Fibroblast of skin of left biceps (primary cell): Measurements from ENCODE around the gene PDCD4.

Experiments used
- DNase-seq, 2 experiments: peaks; one replicate each; pipeline ENCODE4 v3.0.0-alpha.2; 2013; ENCODE audit warnings: low read depth in 2 of 2

The PDCD4 gene

DNA sequence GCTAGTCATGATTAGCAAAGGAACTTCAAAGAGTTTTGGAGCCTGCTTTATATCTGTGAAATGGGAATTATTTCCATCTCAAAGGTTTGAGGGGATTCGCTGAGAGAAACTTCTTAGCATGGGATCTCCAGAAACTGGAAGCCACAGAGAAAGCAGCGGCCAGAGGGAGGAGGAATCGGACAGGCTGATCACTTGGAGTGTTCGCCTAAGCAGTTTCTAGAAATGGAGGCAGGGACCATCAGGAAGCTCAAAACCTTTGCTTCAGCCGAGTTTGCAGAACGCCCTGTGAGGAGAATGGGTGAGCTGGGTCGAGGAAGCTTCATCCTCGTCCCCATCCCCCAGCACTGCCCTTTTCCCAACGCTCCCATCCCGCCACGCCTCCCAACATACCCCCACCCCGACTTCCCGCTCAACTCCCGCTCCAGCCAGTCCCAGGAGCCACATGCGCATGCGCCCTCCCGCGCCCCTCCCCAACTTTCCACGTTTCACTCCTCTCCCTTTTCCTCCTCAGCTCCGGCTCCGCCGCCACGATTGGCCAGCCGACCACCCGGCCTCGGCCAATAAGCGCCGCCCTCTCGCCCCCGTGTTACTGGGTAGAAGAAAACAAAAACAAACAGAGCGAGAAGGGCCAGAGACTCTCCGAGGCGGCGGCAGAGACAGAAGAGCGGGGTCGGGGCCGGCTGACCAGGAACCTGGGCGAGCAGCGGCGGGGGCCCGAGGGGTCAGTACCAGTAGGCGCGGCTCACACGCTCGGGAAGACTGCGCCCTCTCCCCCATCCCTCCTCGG, at the start of gene PDCD4:
Gene PDCD4, plus strand, starts transcription at position 631 of the 787 bp plus-strand sequence. CDS start 4,100 bp downstream, outside the sequence.
- DNase-seq, result peak; percentile 94 to 95

DNA sequence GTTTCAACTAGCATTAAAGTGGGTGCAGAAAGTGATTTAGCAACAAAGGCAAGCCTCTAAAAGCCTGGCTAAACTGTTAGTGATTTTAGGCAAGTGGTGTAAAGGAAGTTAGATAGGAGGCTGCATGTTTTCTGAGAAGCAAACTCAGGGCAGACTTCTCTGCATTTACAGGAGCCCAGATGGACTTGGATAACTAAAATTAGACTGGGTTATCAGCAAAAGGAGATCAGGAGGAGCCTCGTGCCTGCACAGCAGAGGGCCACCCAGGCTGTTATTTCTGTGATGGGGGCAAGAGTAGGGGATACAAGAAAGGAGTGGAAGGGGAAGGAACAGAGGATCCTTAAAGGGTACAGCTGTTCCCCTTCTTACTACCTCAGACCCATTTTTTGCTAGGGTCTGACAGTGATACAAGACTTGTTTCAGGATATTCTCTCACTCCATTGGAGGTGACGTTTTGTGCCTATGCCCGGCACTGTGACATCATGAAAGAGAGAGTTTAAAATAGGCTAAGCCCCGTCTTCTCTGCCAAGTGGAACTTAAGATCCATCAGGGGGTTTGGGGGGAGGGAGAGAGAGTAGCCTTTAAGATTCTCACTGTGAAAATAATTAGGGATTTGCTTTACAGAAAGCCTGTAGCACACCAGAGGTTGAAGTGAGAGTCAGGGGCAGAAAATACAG, 49.6 kb upstream of the PDCD4 start:
- DNase-seq, result no peak

DNA sequence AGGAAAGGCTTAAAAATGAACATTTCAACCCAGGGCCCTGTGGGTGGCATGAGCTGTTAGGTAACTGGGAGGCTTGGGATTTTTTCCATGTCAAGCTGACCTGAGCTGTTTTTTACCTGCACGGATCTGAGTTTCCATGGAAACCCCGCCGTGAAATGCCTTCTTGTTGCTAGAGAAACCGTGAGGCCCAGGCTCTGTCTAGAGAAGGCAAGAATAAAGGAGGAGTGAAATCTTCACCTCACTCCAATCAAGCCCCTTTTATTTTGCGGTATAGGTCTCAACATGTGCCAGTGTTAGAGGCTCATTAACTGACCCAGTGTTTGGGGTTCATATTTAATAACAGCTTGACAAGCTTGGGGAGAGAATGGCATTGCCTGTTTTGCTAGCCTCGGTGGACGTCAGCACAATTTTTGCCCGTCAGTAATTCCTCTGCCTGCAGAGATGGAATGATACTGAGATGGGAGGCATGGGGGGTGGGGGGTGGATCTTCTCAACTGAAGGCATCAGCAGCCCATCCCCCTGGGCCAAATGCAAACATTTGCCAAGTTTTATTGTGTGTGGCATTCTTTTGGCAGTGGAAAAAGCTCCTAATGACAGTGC, 48.9 kb upstream of the PDCD4 start:
- no peak for DNase-seq

DNA sequence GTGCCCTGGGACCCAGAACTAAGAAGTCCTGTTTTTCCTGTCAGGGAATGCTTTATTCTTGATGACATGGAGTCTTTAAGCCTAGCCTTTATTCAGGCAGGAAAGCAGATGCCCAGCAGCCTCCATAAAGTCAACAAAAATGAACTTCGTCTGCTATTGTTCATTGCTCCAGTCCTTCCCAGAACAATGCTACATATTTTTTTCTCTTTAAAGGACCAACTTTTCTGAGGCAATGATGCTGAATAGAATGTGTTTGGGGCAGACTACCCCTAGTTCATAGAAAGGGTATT, 47.6 kb upstream of the PDCD4 start:
- no peak for DNase-seq

DNA sequence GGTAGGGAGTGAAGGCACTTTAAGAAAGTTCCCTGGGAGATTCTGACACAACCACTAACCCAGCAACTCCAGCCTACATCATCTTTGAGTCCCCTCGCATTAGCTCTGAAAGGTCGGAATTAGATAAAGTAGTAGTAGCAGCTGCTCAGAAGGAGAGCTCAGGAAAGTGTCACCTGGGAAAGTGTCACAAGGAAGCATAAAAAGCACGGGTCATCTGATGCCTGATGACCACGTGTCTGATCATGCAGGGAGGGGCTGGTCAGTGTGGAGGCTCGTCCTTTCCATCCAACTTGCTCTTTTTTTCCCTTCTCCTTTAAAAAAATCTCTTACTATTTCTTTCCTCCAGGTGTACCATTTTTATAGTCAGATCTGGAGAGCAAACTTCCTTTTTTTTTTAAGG, 47.1 kb upstream of the PDCD4 start:
- DNase-seq, result no peak

DNA sequence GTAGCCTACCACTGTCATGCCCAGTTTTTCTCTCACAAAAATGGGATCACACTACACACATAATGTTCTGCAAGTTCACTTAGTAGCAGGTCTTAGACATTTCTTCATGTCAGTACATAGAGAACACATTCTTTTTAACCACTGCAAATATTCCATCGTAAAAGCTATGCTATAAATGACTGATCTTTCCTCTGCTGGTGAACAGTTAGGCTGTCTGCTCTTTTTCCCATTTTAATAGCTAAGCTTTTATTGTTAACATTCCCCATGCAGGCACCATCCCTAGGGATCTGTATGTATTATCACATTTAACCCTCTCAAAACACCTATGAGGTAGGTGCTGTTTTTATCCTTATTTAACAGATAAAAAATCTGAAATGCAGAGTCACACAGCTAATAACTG, 46.2 kb upstream of the PDCD4 start:
- no peak for DNase-seq

DNA sequence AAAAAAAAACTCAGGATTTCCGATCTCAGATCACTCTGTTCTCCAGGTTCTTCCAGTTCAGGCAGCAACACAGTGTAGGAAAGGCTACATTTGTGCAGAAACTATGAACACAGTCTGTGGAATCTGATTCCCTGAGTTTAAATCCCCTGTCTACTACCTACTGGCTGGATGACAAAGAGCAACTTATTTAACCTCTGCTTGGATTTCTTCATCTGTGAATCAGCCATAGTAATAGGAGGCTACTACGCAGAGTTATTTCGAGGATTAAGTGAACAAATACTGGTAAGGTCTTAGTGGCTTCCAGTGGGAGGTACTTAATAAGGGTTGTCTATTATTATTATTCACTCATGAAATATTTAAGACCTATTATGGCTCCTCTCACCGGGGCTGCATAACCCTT, 44.3 kb upstream of the PDCD4 start:
- DNase-seq, result peak in 1 of 2 experiments; percentile 23

DNA sequence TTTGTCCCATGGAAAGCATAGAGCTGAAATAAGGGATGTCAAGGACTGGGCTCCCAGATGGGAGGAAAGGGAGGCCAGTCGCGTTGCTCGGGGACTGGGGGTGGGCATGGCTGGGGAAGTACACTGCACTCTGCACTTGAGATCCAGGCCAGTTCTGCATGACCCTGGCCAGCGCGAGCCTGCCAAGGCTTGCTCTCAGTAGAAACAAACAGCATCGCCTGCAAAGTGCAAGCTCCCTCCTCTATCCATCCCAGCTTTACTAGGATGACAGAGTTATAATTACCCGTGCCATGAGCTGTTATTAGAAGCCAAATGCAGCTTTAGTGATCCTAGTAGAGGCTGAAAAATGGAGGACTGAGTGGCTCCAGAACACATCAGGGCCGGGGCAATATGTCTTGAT, 43.9 kb upstream of the PDCD4 start:
- no peak for DNase-seq

DNA sequence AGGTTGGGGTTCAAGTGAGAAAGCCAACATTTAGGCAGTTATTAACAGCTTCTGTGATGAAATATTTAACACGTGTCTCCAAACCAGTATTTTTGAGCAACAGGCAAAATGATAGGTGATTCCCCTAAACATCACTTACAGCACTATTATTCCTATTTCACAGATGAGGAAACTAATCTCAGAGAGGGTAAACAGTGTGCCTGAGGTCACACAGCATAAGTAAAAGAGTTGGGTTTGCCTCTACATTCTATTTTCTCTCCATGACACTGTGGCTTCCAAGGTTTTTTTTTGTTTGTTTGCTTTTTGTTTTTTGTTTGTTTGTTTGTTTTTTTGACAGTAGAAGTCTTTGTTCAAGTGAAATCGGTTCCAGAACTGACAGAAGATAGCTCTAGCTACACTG, 43.2 kb upstream of the PDCD4 start:
- no peak for DNase-seq

DNA sequence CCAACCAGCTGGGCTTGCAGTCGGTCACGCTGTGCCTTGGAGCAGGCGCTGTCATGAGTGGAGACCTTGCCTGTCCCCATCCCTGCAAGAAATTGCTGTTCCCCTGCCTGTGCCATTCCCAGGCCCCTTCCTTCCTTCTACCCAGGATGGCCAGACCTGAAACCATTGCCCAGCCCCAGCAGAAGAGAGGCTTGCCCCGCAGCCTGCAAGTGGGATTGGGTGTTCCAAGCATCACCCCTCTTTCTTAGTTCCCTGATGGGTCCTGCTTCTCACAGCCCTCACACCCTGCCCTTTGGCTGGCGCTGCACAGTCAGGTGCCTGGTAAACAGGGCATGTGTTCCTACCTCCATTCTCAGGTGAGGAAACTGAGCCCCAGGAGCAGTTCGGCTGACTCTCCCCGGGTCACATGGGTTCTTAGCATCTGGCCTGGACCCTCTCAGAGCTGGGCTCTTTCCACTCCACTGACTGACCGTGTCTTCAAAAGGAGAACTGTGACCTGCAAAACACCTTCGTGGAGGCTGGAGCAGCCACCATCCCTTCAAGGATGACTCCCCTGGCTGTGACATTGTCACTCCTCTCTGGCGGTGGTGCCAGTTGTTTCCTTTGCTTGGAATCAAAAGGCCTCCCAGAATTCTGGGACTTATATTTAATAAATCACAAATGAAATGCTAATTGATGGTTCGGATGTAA, 41.9 kb upstream of the PDCD4 start:
- no peak for DNase-seq

DNA sequence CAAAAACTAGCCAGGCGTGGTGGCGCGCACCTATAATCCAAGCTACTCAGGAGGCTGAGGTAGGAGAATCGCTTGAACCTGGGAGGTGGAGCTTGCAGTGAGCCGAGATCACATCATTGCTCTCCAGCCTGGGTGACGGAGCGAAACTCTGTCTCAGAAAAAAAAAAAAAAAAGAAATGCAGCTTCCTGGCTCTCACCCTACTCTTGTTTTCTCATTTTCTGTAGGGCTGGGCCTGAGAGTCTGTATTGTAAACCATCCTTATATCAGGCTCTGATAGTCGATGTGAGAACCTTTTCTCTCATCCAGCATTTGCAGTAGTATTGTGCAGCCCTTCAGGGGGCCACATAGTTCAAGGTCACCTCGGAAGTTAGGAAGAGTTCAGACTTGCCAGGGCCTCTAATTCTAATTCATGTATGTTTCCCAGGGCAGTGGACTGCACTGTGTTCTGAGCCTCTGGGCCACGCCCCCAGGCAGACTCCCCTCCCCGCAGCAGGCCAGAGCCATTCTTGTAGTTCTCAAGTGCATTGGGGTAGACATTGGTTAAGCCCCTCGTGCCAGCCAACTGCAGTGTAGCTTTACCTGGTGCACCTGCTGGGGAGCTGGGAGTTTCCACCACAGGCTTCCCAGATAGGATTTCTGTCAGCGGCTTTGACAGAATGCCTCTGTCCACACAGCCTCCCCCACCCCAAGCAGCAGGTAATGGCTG, 38.3 kb upstream of the PDCD4 start:
- DNase-seq, result no peak

DNA sequence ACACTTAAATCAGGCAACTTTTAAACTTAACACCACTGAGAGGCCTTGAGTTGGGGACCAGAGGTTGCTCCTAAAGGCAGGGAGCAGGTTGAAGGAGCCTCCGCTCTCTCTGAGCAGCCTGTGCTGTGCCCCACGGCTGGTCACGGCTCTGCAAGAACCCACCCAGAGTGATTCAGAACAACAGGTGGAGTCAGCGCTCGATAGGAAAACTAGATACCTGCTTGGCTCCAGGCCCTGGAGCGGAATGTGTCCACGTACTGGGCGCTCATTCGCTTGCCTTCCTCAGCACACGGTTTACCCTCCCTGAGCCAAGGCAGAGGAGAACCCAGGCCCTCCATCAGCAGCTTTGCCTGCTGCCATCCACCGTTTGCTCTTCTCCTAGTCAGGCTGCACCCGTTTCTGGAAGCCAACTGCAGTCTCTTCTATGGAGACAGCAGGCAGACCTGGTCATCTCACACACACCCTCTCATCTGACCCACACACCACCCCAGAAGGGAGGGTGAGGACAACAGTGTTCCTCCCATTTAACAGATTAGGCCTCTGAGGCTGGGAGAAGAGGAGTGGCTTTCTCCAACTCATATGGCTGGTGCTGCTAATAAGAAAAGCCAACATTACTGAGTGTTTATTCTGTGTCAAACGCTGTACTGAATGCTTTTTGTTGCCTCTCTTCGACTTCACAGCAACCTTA, 37.6 kb upstream of the PDCD4 start:
- no peak for DNase-seq

DNA sequence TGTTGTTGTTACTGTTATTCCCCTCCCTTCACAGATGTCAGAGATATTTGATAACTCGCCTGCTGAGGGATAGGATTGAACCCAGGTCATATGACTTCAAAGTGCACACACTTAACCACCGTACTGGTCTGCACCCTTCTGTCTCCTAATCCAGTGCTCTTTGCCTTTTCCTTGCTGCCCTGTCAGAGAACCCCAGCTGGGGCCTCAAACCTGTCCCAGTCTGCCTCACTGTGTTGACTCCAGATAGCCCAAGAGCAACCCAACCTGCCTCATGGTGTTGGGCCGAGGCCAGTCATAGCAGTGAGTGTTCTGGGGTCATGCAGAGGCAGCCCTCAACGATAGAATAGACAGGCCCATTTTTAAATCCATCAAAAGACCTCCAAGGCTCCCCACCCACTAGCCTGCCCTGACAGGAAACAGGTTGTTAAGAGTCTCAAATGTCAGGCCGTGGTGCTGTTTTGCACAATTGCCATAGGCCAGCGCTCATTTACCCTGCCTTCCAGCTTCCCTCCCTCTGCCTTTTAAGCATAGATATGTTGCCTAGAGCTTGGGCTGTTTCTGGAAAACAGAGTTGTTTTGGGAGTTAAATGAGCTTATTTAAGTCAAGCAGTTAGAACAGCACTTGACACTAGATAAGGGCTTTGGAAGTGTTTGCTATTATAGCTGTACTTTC, 37.0 kb upstream of the PDCD4 start:
- no peak for DNase-seq

DNA sequence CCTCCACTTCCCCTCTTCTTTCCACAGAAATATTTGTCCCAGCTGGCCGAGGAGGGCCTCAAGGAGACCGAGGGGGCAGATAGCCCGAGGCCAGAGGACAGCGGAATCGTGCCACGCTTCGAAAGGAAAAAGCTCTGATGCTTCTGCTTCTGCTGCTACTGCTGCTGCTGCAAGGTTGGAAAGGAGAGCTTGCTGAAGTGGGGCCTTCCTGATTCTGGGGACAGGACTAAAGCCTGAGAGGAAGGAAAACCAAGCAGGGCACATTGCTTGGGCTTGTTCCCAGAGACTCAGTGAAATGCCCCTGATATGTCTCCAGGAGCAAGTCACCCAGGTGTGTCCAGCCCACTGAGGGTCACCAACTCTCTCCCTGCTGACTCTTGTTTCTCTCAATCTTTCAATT, 35.9 kb upstream of the PDCD4 start:
- no peak for DNase-seq

DNA sequence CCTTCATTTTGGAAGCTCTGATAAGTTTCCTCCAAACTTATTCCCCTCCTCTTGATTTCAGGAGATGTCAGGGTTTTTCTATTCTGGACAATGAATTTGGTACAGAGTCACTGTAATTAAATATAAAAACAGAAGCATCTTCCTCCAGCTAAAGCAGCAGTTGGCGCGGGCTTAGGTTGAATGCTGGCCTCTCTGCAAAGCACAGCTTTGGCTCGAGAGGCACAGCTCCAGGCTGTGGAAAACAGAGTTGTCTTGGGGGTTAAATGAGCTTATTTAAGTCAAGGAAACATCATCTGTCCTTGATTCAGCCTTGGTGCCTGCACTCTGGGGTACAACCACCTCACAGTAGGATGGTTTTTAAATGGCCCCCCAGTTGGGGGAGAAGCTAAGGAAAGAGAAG, 35.0 kb upstream of the PDCD4 start:
- no peak for DNase-seq

DNA sequence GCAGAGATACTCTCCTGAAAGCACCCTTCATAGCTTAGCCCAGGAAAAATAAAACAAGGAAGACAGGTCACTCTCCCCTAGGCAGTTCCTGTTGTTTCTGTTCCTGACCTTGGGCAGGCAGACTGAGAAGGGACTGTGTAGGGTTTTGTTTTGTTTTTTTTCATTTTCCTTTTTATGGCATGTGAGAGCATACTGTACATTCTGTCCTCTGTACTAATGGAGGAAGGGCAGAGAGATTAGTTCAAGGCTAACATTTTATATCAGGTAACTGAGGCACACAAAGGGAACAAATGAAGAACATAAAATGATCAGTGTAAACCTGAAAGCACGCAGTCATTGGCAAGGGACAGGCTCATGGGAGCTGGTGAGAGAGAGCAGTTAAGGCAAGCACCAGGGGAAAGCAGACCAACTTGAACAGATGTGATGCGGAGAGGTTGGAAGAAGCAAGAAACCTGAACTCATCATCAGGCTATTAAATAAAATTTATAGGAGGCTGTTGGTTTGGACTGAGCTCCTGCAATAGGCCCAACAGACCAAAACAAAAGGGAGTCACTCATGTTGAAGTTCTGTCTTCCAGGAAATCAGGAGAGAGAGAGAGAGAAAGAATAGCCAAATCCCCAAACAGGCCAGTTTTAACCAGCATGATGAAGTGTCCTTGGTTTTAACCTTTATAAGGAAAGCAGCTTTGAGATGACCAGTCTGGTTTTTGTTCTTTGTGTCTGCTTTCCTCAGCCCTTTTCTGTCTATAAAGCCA, 34.1 kb upstream of the PDCD4 start:
- no peak for DNase-seq

DNA sequence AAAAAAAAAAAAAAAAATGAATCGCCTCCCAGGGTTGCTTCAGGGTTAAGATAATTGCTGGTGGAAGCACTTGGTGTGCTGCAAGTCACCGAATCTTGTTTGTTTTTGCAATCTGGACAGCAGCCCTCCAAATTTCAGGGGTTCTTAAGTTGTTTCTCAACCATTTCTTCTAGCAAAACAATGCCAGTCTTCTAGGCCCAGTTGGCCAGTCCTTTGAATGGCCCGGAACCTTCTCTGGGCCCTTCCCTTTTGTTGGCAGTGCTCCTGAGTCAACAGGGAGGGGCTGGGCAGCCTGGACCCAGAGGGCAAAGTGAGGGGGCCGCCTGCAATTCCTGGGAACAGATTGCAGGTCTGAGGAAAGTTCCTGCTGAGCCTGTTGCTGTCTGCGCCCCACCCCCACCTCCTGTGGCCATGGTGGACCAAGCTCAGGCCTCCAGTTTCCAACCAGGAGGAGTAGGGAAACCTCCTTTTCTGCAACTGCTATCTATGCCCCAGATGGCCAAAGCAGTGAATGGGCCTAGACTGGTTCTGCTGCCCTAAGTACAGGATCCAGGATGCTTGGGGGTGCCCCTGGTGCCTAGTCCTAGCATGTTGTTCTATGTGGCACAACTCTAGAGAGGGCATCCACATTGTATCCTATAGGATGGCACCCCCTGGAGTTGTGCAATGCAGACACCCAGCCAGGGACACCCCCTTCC, 31.4 kb upstream of the PDCD4 start:
- no peak for DNase-seq

DNA sequence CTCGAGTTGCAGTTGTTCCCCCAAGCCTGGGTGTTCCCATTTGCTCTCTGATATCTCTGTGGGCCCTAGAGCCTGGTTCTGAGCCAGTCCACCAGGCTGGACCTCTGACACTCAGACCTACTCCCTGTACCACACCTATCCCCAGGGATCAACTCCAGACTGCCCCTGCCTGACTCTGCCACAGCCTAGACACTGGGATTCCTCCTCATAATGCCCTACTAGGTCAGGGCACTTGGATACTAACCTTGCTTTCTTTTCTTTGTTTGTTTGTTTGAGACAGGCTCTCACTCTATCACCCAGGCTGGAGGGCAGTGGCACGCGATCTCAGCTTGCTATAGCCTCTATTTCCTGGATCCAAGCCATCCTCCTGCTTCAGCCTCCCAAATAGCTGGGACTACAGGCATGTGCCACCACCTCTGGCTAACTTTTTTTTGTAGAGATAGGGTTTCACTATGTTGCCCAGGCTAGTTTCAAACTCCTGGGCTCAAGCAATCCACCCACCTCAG, 30.8 kb upstream of the PDCD4 start:
- DNase-seq, result no peak

DNA sequence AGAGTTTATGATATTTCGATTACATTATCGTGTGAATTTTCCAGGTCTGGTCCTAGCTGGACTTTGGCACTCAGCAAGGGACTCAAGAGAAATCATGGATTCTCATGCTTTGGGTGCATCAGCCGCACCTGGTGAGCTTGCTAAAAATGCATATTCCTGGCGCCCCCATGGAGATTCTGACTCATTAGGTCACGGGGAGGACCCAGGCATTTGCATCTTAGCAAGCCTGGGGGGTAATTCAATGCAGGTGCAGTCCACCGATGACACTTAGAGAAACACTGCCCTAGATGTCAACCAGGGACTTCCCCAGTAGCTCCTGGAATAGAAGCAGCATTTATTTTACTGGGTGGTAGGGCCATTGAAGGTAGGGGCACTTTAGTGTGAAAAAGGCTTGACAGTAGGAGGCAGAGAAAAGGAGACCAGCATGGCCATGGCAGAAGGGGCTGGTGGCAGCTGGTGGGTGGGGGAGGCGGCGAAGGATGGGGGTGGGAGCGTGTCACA, 29.9 kb upstream of the PDCD4 start:
- DNase-seq, result no peak
